ENCODE data around the gene ARL8B.

ARL8B gene

DNA sequence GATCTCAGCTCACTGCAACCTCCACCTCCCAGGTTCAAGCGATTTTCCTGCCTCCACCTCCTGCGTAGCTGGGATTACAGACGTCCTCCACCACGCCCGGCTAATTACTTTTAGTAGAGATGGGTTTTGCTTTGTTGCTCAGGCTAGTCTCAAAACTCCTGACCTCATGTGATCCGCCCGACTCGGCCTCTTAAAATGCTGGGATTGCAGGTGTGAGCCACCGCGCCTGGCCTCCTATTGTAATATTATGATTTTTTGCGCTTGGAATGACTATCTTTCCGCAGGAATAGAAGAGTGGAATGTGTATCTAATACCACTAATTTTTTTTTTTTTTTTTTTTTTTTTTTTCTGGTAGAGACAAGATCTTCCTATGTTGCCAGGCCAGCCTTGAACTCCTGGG, 1.8 kb downstream of the ARL8B start:
- TF ChIP-seq, protein P1, sequence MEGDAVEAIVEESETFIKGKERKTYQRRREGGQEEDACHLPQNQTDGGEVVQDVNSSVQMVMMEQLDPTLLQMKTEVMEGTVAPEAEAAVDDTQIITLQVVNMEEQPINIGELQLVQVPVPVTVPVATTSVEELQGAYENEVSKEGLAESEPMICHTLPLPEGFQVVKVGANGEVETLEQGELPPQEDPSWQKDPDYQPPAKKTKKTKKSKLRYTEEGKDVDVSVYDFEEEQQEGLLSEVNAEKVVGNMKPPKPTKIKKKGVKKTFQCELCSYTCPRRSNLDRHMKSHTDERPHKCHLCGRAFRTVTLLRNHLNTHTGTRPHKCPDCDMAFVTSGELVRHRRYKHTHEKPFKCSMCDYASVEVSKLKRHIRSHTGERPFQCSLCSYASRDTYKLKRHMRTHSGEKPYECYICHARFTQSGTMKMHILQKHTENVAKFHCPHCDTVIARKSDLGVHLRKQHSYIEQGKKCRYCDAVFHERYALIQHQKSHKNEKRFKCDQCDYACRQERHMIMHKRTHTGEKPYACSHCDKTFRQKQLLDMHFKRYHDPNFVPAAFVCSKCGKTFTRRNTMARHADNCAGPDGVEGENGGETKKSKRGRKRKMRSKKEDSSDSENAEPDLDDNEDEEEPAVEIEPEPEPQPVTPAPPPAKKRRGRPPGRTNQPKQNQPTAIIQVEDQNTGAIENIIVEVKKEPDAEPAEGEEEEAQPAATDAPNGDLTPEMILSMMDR (IDR thresholded peaks at IDR 0.05; ENCODE audit: insufficient read depth, low read depth, low read length, missing control alignments): no peak
- peak overlapping the region; percentile 83 for H3K4me3 ChIP-seq (ENCODE audit: low read depth, low read length)
- DNase-seq (ENCODE audit: low read depth): no peak

- no peak for DNase-seq (ENCODE audit: low read depth)
- no peak overlapping the region for H3K4me3 ChIP-seq (ENCODE audit: low read depth, low read length)
- TF ChIP-seq, protein P1 (IDR thresholded peaks at IDR 0.05; ENCODE audit: insufficient read depth, low read depth, low read length, missing control alignments): no peak
Observed at GRCh38 chr3:5126586-5126985, 4.5 kb downstream of the ARL8B start.

DNA sequence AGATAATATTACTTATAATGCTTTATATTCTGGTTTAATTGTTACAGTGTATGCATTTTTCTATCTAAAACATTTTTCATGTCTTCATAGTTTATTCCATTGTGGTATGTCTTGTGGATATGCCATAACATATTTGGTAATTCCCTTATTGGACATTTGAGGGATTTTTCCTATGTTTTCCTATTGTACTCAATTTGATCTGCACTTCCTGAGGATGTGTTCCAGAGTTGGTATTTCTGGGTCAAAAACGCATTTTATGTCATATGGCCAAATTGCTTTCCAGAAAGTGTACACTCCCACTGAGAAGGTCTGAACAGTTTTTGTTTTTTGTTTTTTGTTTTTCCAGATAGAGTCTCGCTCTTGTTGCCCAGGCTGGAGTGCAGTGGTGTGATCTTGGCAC, 6.8 kb downstream of the ARL8B start:
- no peak for DNase-seq (ENCODE audit: low read depth)
- TF ChIP-seq, protein P1 (IDR thresholded peaks at IDR 0.05; ENCODE audit: insufficient read depth, low read depth, low read length, missing control alignments): no peak
- H3K4me3 ChIP-seq (ENCODE audit: low read depth, low read length): no peak overlapping the region

GRCh38 chr3:5133239-5134018, 11.3 kb downstream of the ARL8B start:
- TF ChIP-seq, protein P1 (IDR thresholded peaks at IDR 0.05; ENCODE audit: insufficient read depth, low read depth, low read length, missing control alignments): no peak
- no peak for DNase-seq (ENCODE audit: low read depth)
- no peak overlapping the region for H3K4me3 ChIP-seq (ENCODE audit: low read depth, low read length)

DNA sequence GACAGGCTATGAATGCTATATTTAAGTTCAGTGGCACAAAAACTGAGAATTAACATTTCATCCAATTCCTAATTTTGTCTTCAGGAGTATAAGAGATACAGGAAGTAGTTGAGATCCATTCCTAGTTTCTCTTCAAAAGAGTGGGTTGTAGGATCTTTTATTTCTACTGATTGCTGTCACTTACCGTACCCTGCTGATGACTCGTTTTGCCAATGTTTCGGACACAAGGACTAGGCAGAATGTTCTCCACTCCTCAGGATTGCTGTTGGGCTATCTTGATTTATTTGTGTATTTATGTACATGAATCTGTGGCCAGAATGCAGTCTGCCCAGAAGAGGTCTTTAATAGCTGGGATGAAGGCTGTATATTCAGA, 11.9 kb downstream of the ARL8B start:
- no peak for DNase-seq (ENCODE audit: low read depth)
- H3K4me3 ChIP-seq (ENCODE audit: low read depth, low read length): no peak overlapping the region
- TF ChIP-seq, protein P1 (IDR thresholded peaks at IDR 0.05; ENCODE audit: insufficient read depth, low read depth, low read length, missing control alignments): no peak

GRCh38 chr3:5134499-5134898, 12.4 kb downstream of the ARL8B start:
- H3K4me3 ChIP-seq (ENCODE audit: low read depth, low read length): no peak overlapping the region
- DNase-seq (ENCODE audit: low read depth): no peak
- TF ChIP-seq, protein P1 (IDR thresholded peaks at IDR 0.05; ENCODE audit: insufficient read depth, low read depth, low read length, missing control alignments): no peak

All from GM12865 (cell line).